GM23338 (cell line): ENCODE results near the gene BHLHE41. TPM values are rescaled to one million over a fixed set of nuclear protein-coding genes. Genes with fewer than 3 reads are reported as not detected.

Experiments
- ATAC-seq: fragments of 200-7000 bp; cut with Tn5 transposase; 3 replicates; pipeline ENCODE4 v1.9.1; 2020
- DNase-seq: peaks from one replicate; pipeline ENCODE4 v3.0.0-alpha.2; 2015; ENCODE audit warnings: low spot score
- H2AFZ ChIP-seq: fragments of 200-600 bp; sonication (generic); 2 replicates; pipeline ENCODE4 v1.8.0; 2016; ENCODE audit warnings: antibody characterized with exemption, mild to moderate bottlenecking, moderate library complexity
- H3F3A ChIP-seq: fragments of 200-600 bp; sonication (generic); replicated peaks from 2 replicates; pipeline ENCODE4 v1.8.0; 2017; ENCODE audit warnings: antibody characterized with exemption, mixed run types, low read depth
- H3K27ac ChIP-seq: fragments of 200-600 bp; sonication (generic); 2 replicates; pipeline ENCODE4 v1.6.1; 2016; ENCODE audit warnings: low read depth
- H3K27me3 ChIP-seq: fragments of 200-600 bp; sonication (generic); 2 replicates; pipeline ENCODE4 v1.8.0; 2016; ENCODE audit warnings: mild to moderate bottlenecking, mixed run types, moderate library complexity; ENCODE audit not compliant: insufficient read depth
- H3K36me3 ChIP-seq: fragments of 200-600 bp; sonication (generic); 2 replicates; pipeline ENCODE4 v1.8.0; 2016; ENCODE audit warnings: mild to moderate bottlenecking; ENCODE audit not compliant: insufficient read depth
- H3K4me1 ChIP-seq: fragments of 200-600 bp; sonication (generic); 2 replicates; pipeline ENCODE4 v1.8.0; 2016; ENCODE audit warnings: mild to moderate bottlenecking, moderate library complexity; ENCODE audit not compliant: insufficient read depth
- H3K4me2 ChIP-seq: fragments of 200-600 bp; sonication (generic); 2 replicates; pipeline ENCODE4 v1.7.1; 2017; ENCODE audit warnings: mixed run types
- H3K4me3 ChIP-seq: fragments of 200-600 bp; sonication (generic); 2 replicates; pipeline ENCODE4 v1.6.1; 2016; ENCODE audit warnings: mixed run types
- H3K79me2 ChIP-seq: fragments of 200-600 bp; sonication (generic); replicated peaks from 2 replicates; pipeline ENCODE4 v1.8.0; 2017; ENCODE audit warnings: mild to moderate bottlenecking; ENCODE audit not compliant: insufficient read depth
- H3K9me2 ChIP-seq: fragments of 200-600 bp; sonication (generic); 2 replicates; pipeline ENCODE4 v1.8.0; 2017; ENCODE audit not compliant: insufficient read depth
- H4K20me1 ChIP-seq: fragments of 200-600 bp; sonication (generic); replicated peaks from 2 replicates; pipeline ENCODE4 v1.8.0; 2017; ENCODE audit warnings: mild to moderate bottlenecking; ENCODE audit not compliant: insufficient read depth
- H3K27ac Mint-ChIP-seq: 2 replicates; pipeline ENCODE4 v1.8.0; 2020; ENCODE audit warnings: inconsistent platforms, mild to moderate bottlenecking, moderate library complexity, mixed read lengths
- H3K27me3 Mint-ChIP-seq: 3 replicates; pipeline ENCODE4 v1.8.0; 2022; ENCODE audit warnings: low read depth, mild to moderate bottlenecking, moderate library complexity, mixed read lengths, inconsistent platforms; ENCODE audit not compliant: insufficient read depth, poor library complexity
- H3K36me3 Mint-ChIP-seq: 3 replicates; pipeline ENCODE4 v1.8.0; 2021; ENCODE audit warnings: low read depth, mild to moderate bottlenecking, inconsistent platforms, moderate library complexity, mixed read lengths
- H3K4me1 Mint-ChIP-seq: 3 replicates; pipeline ENCODE4 v1.8.0; 2020; ENCODE audit warnings: mild to moderate bottlenecking, inconsistent platforms, mixed read lengths
- H3K4me3 Mint-ChIP-seq: 3 replicates; pipeline ENCODE4 v1.8.0; 2021; ENCODE audit warnings: moderate library complexity, mild to moderate bottlenecking, inconsistent platforms, mixed read lengths
- H3K9me3 Mint-ChIP-seq: 3 replicates; pipeline ENCODE4 v1.8.0; 2020; ENCODE audit warnings: moderate library complexity, mild to moderate bottlenecking, inconsistent platforms, mixed read lengths
- CREB1 ChIP-seq: fragments of 250-450 bp; sonication (Bioruptor Pico); IDR thresholded peaks from 2 replicates; pipeline ENCODE4 v1.5.0; 2020; ENCODE audit warnings: low read depth, mild to moderate bottlenecking, moderate library complexity
- CTCF ChIP-seq, 2 experiments: fragments of 200-600 bp in 1 of 2; sonication (generic) in 1 of 2; conservative IDR thresholded peaks; 2 replicates each; pipeline versions ENCODE4 v1.5.1 to v1.6.1; 2016 to 2017; ENCODE audit warnings: antibody characterized with exemption in 2 of 2, low read depth in 2 of 2, mild to moderate bottlenecking in 2 of 2, moderate library complexity in 1 of 2
- ETS1 ChIP-seq: IDR thresholded peaks from 2 replicates; pipeline ENCODE4 v1.6.1; 2016; ENCODE audit warnings: antibody characterized with exemption
- EZH2 ChIP-seq: fragments of 200-600 bp; sonication (generic); IDR thresholded peaks from one replicate; pipeline ENCODE4 v1.8.0; 2017; ENCODE audit warnings: antibody characterized with exemption, mild to moderate bottlenecking, low read depth; ENCODE audit not compliant: unreplicated experiment
- EZH2phosphoT487 ChIP-seq: fragments of 200-600 bp; sonication (generic); IDR thresholded peaks from one replicate; pipeline ENCODE4 v1.8.1; 2018; ENCODE audit warnings: antibody characterized with exemption; ENCODE audit not compliant: unreplicated experiment
- JUNB ChIP-seq: IDR thresholded peaks from one replicate; pipeline ENCODE4 v1.6.1; 2016; ENCODE audit warnings: antibody characterized with exemption; ENCODE audit not compliant: unreplicated experiment
- NANOG ChIP-seq: IDR thresholded peaks from 2 replicates; pipeline ENCODE4 v1.6.1; 2016; ENCODE audit warnings: antibody characterized with exemption, borderline replicate concordance
- POLR2AphosphoS5 ChIP-seq: IDR thresholded peaks from 2 replicates; pipeline ENCODE4 v1.6.1; 2016; ENCODE audit warnings: antibody characterized with exemption, low read depth
- REST ChIP-seq: IDR thresholded peaks from one replicate; pipeline ENCODE4 v1.6.1; 2018; ENCODE audit warnings: antibody characterized with exemption; ENCODE audit not compliant: unreplicated experiment
- STAT1 ChIP-seq: IDR thresholded peaks from one replicate; pipeline ENCODE4 v1.6.1; 2016; ENCODE audit warnings: antibody characterized with exemption; ENCODE audit not compliant: unreplicated experiment
- ZNF114 ChIP-seq: fragments of 250-450 bp; sonication (Bioruptor Pico); IDR thresholded peaks from 2 replicates; pipeline ENCODE4 v1.5.0; 2020; ENCODE audit warnings: mild to moderate bottlenecking, moderate library complexity
- ZNF462 ChIP-seq: fragments of 250-450 bp; sonication (Bioruptor Pico); IDR thresholded peaks from 2 replicates; pipeline ENCODE4 v1.5.0; 2020; ENCODE audit warnings: mild to moderate bottlenecking, moderate library complexity
- polyA plus RNA-seq: library from polyadenylated mRNA; unstranded; fragments of >200 nt; fragmentation: Nextera tagmentation; extraction: Ambion mirVana; gene quantifications from 2 replicates; pipeline ENCODE4 v1.2.1, GENCODE V29; 2016
- total RNA-seq: library from RNA; depleted of rRNA; stranded (reverse); fragments of >200 nt; shearing (Covaris generic); gene quantifications from 2 replicates; pipeline ENCODE4 v1.2.3, GENCODE V29; 2014

The BHLHE41 gene
- total and polyA plus RNA-seq, 2 experiments from 2014 or later, result 1.6 to 2.9 TPM

- TF ChIP-seq ZNF462 (no peak), EZH2phosphoT487 (no peak), POLR2AphosphoS5 (no peak), CREB1 (CRISPR knock-in tag) (no peak), ZNF114 (CRISPR knock-in tag) (no peak), JUNB (no peak), REST (no peak)
Measured at GRCh38 chr12:26135010-26135420, 10.2 kb upstream of the BHLHE41 start (continued).

GRCh38 chr12:26134540-26134939 lies 9.7 kb upstream of the BHLHE41 start:
- Histone ChIP-seq H3K27ac (no peak overlapping the region), H4K20me1 (no peaks in the 10 kb centered on the region), H3F3A (no peaks in the 10 kb centered on the region), H3K36me3 (no peaks in the 10 kb centered on the region), H3K4me2 (no peak overlapping the region), H3K9me2 (no peaks in the 10 kb centered on the region), H3K4me3 (no peak overlapping the region), H2AFZ (no peak overlapping the region), H3K79me2 (no peaks in the 10 kb centered on the region), H3K27me3 (peaks cover 23% of the 10 kb centered on the region), H3K4me1 (no peaks in the 10 kb centered on the region; the same call in 1 of the 2 replicates)
- DNase-seq, result no peak
- TF ChIP-seq EZH2 (no peak), CTCF (conservative IDR thresholded peaks at IDR 0.05; ENCODE audit: low read depth in 2 of 2) (no peak), ZNF114 (CRISPR knock-in tag) (no peak), STAT1 (no peak), CREB1 (CRISPR knock-in tag) (no peak), JUNB (no peak), ETS1 (no peak), NANOG (no peak)
- Mint-ChIP-seq H3K27me3 (peaks cover 4% of the 10 kb centered on the region), H3K9me3 (no peaks in the 10 kb centered on the region), H3K4me3 (no peak overlapping the region), H3K27ac (no peak overlapping the region), H3K36me3 (no peaks in the 10 kb centered on the region), H3K4me1 (peaks cover 22% of the 10 kb centered on the region)
- ATAC-seq, result no peak
